ENCODE results near the gene EFHD1.

Gene EFHD1

GRCh38 chr2:232633413-232634205 lies at the start of gene EFHD1:
EFHD1 (plus strand) TSS chr2:232633604; CDS start chr2:232633705, 101 bp downstream.
- in situ Hi-C loops (cut with HindIII; ENCODE audit: low pct_ligation_motif_present, low sequenced_read_pairs), result no loop called here
- Histone ChIP-seq H3K36me3 (replicated peaks) (no peaks in the 10 kb centered on the region), H3K4me3 (ENCODE audit: low read depth, low read length) (peak within 1 kb of the TSS; percentile 60), H3K27ac (no peak within 1 kb of the TSS), H3K27me3 (replicated peaks) (peaks cover 14% of the 10 kb centered on the region)
- TF ChIP-seq CTCF (IDR thresholded peaks at IDR 0.05; ENCODE audit: low read depth, low read length, missing control alignments), result no peak
- DNase-seq, result peak; percentile 47

GRCh38 chr2:232584238-232584637 lies 49.2 kb upstream of the EFHD1 start:
- Histone ChIP-seq H3K27ac (no peak overlapping the region), H3K27me3 (replicated peaks) (no peaks in the 10 kb centered on the region), H3K4me3 (ENCODE audit: low read depth, low read length) (no peak overlapping the region), H3K36me3 (replicated peaks) (peaks cover 6% of the 10 kb centered on the region)
- in situ Hi-C loops (cut with HindIII; ENCODE audit: low pct_ligation_motif_present, low sequenced_read_pairs), result no loop called here
- no peak for DNase-seq
- TF ChIP-seq CTCF (IDR thresholded peaks at IDR 0.05; ENCODE audit: low read depth, low read length, missing control alignments), result no peak

GRCh38 chr2:232586943-232587505 lies 46.4 kb upstream of the EFHD1 start:
- Histone ChIP-seq H3K27me3 (replicated peaks) (no peaks in the 10 kb centered on the region), H3K36me3 (replicated peaks) (no peaks in the 10 kb centered on the region), H3K27ac (no peak overlapping the region), H3K4me3 (ENCODE audit: low read depth, low read length) (no peak overlapping the region)
- no peak for TF ChIP-seq CTCF (IDR thresholded peaks at IDR 0.05; ENCODE audit: low read depth, low read length, missing control alignments)
- in situ Hi-C loops (cut with HindIII; ENCODE audit: low pct_ligation_motif_present, low sequenced_read_pairs), result no loop called here
- no peak for DNase-seq

- Histone ChIP-seq H3K36me3 (replicated peaks) (no peaks in the 10 kb centered on the region), H3K27me3 (replicated peaks) (no peaks in the 10 kb centered on the region), H3K4me3 (ENCODE audit: low read depth, low read length) (no peak overlapping the region), H3K27ac (no peak overlapping the region)
- DNase-seq, result no peak
- in situ Hi-C loops (cut with HindIII; ENCODE audit: low pct_ligation_motif_present, low sequenced_read_pairs), result no loop called here
- no peak for TF ChIP-seq CTCF (IDR thresholded peaks at IDR 0.05; ENCODE audit: low read depth, low read length, missing control alignments)
These were observed 45.9 kb upstream of the EFHD1 start for GRCh38 chr2:232587512-232587911.

GRCh38 chr2:232588031-232588430 lies 45.4 kb upstream of the EFHD1 start:
- in situ Hi-C loops (cut with HindIII; ENCODE audit: low pct_ligation_motif_present, low sequenced_read_pairs), result no loop called here
- Histone ChIP-seq H3K27me3 (replicated peaks) (no peaks in the 10 kb centered on the region), H3K4me3 (ENCODE audit: low read depth, low read length) (no peak overlapping the region), H3K36me3 (replicated peaks) (no peaks in the 10 kb centered on the region), H3K27ac (no peak overlapping the region)
- TF ChIP-seq CTCF (IDR thresholded peaks at IDR 0.05; ENCODE audit: low read depth, low read length, missing control alignments), result no peak
- no peak for DNase-seq

Data from brain microvascular endothelial cell (primary cell).